GM19395 (cell line): ENCODE data around the gene OR7E24.
"Not testable (repeated sequence)": the region's sequence is repeated elsewhere in the genome, so short reads cannot be mapped to it uniquely, and the experiment has no call there.

Experiments
- ATAC-seq: cut with Tn5 transposase; IDR thresholded peaks from one replicate; pipeline ENCODE4 v1.9.1; 2021; ENCODE audit warnings: mild to moderate bottlenecking, moderate library complexity; ENCODE audit not compliant: unreplicated experiment

OR7E24 gene

DNA sequence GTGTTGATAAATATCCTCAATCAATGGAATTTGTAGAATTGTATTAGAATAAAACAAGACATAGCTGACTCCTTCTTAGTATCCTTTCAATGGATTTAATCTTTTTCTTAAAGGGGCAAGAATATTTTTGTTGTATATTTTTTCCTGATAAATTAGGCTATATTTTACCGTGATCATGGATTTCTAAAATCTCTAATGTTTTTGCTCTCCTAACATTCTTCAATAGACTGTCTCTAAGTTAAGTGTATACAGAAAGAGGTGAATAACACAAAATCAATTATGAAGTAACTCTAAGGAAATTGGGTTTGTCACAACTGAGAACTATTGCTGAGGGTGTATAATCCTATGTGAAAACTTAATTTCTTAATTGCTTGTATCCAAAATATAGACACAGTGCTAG lies at the start of gene OR7E24:
TSS of gene OR7E24 (plus strand) at position 301 of the 400 bp plus-strand sequence. CDS start 114 bp downstream, outside the sequence.
- ATAC-seq: no peak

DNA sequence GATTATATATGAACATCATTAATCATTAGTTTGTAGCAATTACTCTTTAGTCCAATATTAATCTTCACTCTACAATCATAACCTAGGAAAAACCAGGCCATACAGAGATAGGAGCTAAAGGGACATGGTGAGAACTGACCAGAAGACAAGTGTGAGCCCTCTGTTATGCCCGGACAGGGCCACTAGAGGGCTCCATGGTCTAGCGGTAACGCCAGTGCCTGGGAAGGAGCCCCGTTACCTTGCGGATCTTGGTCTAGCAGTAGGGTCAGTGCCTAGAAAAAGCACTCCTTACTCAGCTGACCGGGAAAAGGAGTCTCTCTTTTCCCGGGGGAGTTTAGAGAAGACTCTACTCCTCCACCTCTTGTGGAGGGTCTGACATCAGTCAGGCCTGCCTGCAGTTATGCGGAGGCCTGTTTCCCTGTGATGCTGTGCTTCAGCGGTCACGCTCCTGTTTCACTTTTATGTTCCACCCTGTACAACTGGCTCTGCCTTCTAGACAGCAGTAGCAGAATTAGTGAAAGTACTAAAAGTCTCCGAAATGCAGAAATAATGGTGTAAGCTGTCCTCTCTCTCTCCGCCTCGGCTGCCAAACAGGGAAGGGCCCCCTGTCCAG lies 45.1 kb upstream of the OR7E24 start:
- no peak for ATAC-seq

GRCh38 chr19:9219489-9219888 lies 31.2 kb upstream of the OR7E24 start, which contains the start of gene OR7D4:
TSS of gene OR7D4 (minus strand) at chr19:9219589. CDS start at chr19:9214837, 4,752 bp downstream.
- no peak for ATAC-seq

DNA sequence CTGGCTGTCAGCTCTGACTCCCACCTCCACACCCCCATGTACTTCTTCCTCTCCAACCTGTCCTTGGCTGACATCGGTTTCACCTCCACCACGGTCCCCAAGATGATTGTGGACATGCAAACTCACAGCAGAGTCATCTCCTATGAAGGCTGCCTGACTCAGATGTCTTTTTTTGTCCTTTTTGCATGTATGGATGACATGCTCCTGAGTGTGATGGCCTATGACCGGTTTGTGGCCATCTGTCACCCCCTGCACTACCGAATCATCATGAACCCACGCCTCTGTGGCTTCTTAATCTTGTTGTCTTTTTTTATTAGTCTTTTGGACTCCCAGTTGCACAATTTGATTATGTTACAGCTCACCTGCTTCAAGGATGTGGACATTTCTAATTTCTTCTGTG lies 506 bp downstream of the OR7E24 start:
- ATAC-seq: no peak

- not testable (repeated sequence) for ATAC-seq
These were observed 32.8 kb downstream of the OR7E24 start for GRCh38 chr19:9283485-9283884.

DNA sequence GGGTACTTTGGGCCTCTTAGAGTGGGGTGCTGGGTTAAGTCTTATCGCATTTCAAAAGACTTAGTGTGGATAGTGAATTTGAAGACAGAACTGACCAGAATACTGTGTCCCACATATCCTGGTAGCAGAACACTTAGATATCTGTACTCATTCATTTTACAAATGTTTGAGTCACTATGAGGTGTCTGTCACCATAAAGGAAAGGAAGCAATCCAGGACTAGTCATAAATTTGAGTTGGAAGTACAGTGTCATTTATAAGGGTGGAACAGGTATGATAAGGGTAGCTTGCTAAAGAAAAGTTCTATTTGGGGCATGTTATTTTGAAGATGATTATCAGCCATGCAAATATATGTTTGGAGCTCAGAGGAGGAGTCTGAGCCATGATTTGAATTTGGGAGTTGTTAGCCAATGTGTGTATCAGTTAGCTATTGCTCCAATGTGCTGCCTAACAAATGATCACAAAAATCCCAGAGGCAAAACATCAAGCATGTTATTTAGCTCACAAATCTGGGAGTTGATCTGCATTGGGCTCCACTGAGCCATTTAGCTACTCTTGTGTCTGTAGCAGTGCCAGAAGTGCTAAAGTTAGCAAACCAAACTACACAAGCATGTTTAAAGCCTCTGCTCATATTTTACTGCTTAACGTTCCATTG lies 38.6 kb downstream of the OR7E24 start:
- no peak for ATAC-seq

DNA sequence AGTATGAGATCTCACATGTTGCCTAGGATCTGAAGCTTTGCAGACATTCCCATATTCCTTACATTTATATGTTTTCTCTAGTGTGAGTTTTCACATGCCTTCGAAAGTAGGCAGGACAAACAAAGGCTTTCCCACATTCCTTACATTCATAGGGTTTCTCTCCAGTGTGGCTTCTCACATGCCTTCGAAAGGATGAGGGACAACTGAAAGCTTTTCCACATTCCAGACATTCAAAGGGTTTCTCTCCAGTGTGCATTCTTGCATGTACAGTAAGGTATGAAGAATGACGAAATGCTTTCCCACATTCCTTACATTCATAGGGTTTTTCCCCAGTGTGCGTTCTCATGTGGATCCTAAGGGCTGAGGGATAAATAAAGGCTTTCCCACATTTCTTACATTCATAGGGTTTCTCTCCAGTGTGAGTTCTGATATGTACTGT lies 44.7 kb downstream of the OR7E24 start:
- ATAC-seq: no peak

DNA sequence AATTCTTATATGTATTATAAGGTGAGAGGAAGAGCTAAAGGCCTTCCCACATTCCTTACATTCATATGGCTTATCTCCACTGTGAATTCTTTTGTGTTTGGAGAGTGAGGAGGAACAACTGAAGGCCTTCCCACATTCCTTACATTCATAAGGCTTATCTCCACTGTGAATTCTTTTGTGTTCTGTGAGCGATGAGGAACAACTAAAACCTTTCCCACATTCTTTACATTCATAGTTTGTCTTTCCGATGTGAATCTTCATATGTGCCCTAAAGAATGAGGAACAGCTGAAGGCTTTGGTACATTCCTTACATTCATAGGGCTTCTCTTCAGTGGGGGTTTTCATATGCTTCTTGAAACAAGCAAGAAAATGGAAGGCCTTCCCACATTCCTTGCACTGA lies 45.6 kb downstream of the OR7E24 start:
- ATAC-seq: no peak
